Measurements from ENCODE around the gene RNF112. TPM values are rescaled to one million over a fixed set of nuclear protein-coding genes. Genes with fewer than 3 reads are reported as not detected.

Gene RNF112
- total and polyA plus RNA-seq, 2 of the 8 experiments (the other 6 are each of a cell fraction or from before 2014, with no cell fraction given) = 1.1 to 2.2 TPM

GRCh38 chr17:19362277-19363113, 48.5 kb upstream of the RNF112 start, which contains the start of gene B9D1:
B9D1 (minus strand) TSS chr17:19362723; CDS start chr17:19362569, 154 bp downstream.
- no peak within 1 kb of the TSS; the same call in 1 of the 2 replicates for H3K27ac ChIP-seq (ENCODE audit: low read depth, low read length)
- WGBS, 2 experiments (ENCODE audit: extremely low coverage in 1 of 2, insufficient coverage in 1 of 2, insufficient read length in 1 of 2, insufficient replicate concordance in 2 of 2, low coverage in 1 of 2, low lambda C conversion rate in 2 of 2, missing lambda C conversion rate in 1 of 2) = 2% methylated on average over 44 of the region's 83 CpGs; no CpG with 5 or more reads in 1 of the 2 experiments
- H3K27me3 ChIP-seq (replicated peaks in 1 of 4; ENCODE audit: control insufficient read depth in 3 of 4, extremely low read depth in 1 of 4, insufficient read depth in 3 of 4, low read length in 3 of 4) = no peaks in the 10 kb centered on the region; a peak in 1 of 7 replicates
- peak within 1 kb of the TSS; percentile 92 for H2AFZ ChIP-seq (ENCODE audit: low read length)
- H3K56ac ChIP-seq (replicated peaks; ENCODE audit: insufficient read length, low read depth, low read length) = peak within 1 kb of the TSS; percentile 51
- peak within 1 kb of the TSS; percentile 80 for H3K4ac ChIP-seq (replicated peaks; ENCODE audit: insufficient read length, low read depth, low read length)
- POLR2A ChIA-PET (ENCODE audit: partially characterized antibody) = interaction anchor here (0.7 to 6.2 kb wide), 10 partner anchors 10 to 286 kb away, joined by 3 to 32 read pairs (median 4); partner anchors contain the start of genes ALDH3A2, MAPK7 and MFAP4
- CTCF ChIA-PET (ENCODE audit: partially characterized antibody) = interaction anchor here (0.5 to 6.7 kb wide), 62 partner anchors 8 to 936 kb away, joined by 3 to 66 read pairs (median 4); partner anchors contain the start of genes ALDH3A2, MAPK7, MFAP4 and RNF112
- H2BK15ac ChIP-seq (ENCODE audit: low read length) = no peak within 1 kb of the TSS
- peak within 1 kb of the TSS; percentile 98 for H4K5ac ChIP-seq (ENCODE audit: insufficient read length, low read depth, low read length)
- H4K91ac ChIP-seq (replicated peaks; ENCODE audit: insufficient read length, low read length) = peak within 1 kb of the TSS; percentile 76
- H3K79me2 ChIP-seq (ENCODE audit: control insufficient read depth in 1 of 2, insufficient read depth in 2 of 2, low read length in 2 of 2) = no peaks in the 10 kb centered on the region
- peak within 1 kb of the TSS; percentile 34 to 93 (median 75) for H3K4me3 ChIP-seq (ENCODE audit: extremely low read depth in 1 of 4, insufficient read depth in 2 of 4, low read depth in 3 of 4, low read length in 4 of 4)
- H3K14ac ChIP-seq (ENCODE audit: insufficient read length) = no peak within 1 kb of the TSS
- H3K9ac ChIP-seq (replicated peaks in 1 of 4; ENCODE audit: extremely low read depth in 1 of 4, low read depth in 3 of 4, low read length in 3 of 4) = peak within 1 kb of the TSS in 3 of 4 experiments; percentile 3 to 59 (median 51); a peak in 5 of 7 replicates
- H3K79me1 ChIP-seq (ENCODE audit: low read depth, low read length) = peaks cover under 1% of the 10 kb centered on the region; the same call in 1 of the 2 replicates
- no peaks in the 10 kb centered on the region for H3K9me3 ChIP-seq (ENCODE audit: insufficient read depth in 2 of 2, low read depth in 1 of 2, low read length in 1 of 2)
- no peak within 1 kb of the TSS for H2BK20ac ChIP-seq (ENCODE audit: low read length)
- peak; percentile 73 for FAIRE-seq
- peaks cover 0 to 4% of the 10 kb centered on the region in 2 experiments for H4K20me1 ChIP-seq (replicated peaks in 1 of 2; ENCODE audit: control insufficient read depth in 1 of 2, insufficient read depth in 2 of 2, low read length in 2 of 2)
- no peak within 1 kb of the TSS; the same call in 1 of the 2 replicates for H2AK5ac ChIP-seq (ENCODE audit: low read depth, low read length)
- H2BK12ac ChIP-seq (ENCODE audit: low read depth, low read length) = peak within 1 kb of the TSS; percentile 92; the same call in 1 of the 2 replicates
- H3K4me1 ChIP-seq (replicated peaks in 1 of 4; ENCODE audit: control insufficient read depth in 3 of 4, insufficient read depth in 4 of 4, low read length in 3 of 4) = peaks cover 0 to 9% (median 3%) of the 10 kb centered on the region in 4 experiments; a peak in 4 of 7 replicates
- peak within 1 kb of the TSS; percentile 88; the same call in 1 of the 2 replicates for H2BK5ac ChIP-seq (ENCODE audit: low read depth, low read length)
- H3K4me2 ChIP-seq (ENCODE audit: insufficient read depth in 1 of 2, low read depth in 2 of 2, low read length in 2 of 2) = peak within 1 kb of the TSS; percentile 20 to 85
- H3K18ac ChIP-seq (ENCODE audit: extremely low read depth, low read length) = peak within 1 kb of the TSS; percentile 91; the same call in 1 of the 2 replicates
- H4K8ac ChIP-seq (ENCODE audit: extremely low read depth, insufficient read depth, low read length) = no peak within 1 kb of the TSS; the same call in 1 of the 2 replicates
- H2BK120ac ChIP-seq (replicated peaks; ENCODE audit: low read depth, low read length) = no peak within 1 kb of the TSS
- H3K36me3 ChIP-seq (ENCODE audit: control insufficient read depth in 2 of 4, insufficient read depth in 4 of 4, low read length in 3 of 4) = peaks cover 0 to 2% (median 0%) of the 10 kb centered on the region in 4 experiments; a peak in 1 of 8 replicates
- DNase-seq (ENCODE audit: low read depth in 1 of 2, low spot score in 2 of 2) = peak; percentile 73 to 97
- H3K23ac ChIP-seq (ENCODE audit: insufficient read length) = no peak within 1 kb of the TSS
- H3K23me2 ChIP-seq (ENCODE audit: low read depth, low read length) = peaks cover 6% of the 10 kb centered on the region; the same call in 1 of the 2 replicates
- no peak for TF ChIP-seq TBP (IDR thresholded peaks at IDR 0.05; ENCODE audit: low read depth, low read length)
- TF ChIP-seq PHF8 (conservative IDR thresholded peaks at IDR 0.05; ENCODE audit: low read depth, low read length) = peak; percentile 33; the same call in 1 of the 2 replicates
- 0 out of 2 replicates have a peak, but pooled peaks have one; percentile 19 for TF ChIP-seq JUND (IDR thresholded peaks at IDR 0.05; ENCODE audit: low read length)
- no peak; the same call in 1 of the 2 replicates for TF ChIP-seq GABPA (IDR thresholded peaks at IDR 0.05; ENCODE audit: borderline replicate concordance, insufficient read depth, low read length)
- TF ChIP-seq POLR2A (IDR thresholded peaks at IDR 0.05; ENCODE audit: control extremely low read depth in 1 of 2, low read depth in 2 of 2, low read length in 2 of 2) = no peak
- TF ChIP-seq NRF1 (IDR thresholded peaks at IDR 0.05; ENCODE audit: low read depth, low read length) = peak; percentile 85
- no peak for TF ChIP-seq POU5F1 (IDR thresholded peaks at IDR 0.05; ENCODE audit: low read depth, low read length)
- no peak for TF ChIP-seq SIX5 (IDR thresholded peaks at IDR 0.05; ENCODE audit: low read depth, low read length)
- peak; percentile 89 for TF ChIP-seq KDM5A (IDR thresholded peaks at IDR 0.05; ENCODE audit: low read length)

All from H1 (cell line).